Measurements from ENCODE around the gene LMF1. TPM values are rescaled to one million over a fixed set of nuclear protein-coding genes. Genes with fewer than 3 reads are reported as not detected.

Gene LMF1
- total and polyA plus RNA-seq, 8 donors, result 7.6 to 121 (median 15.8) TPM

- H3K4me1 ChIP-seq, result no peaks in the 10 kb centered on the region
- H3K27ac ChIP-seq, result no peak overlapping the region
- H3K4me3 ChIP-seq, result no peak overlapping the region
- peaks cover 7 to 80% (median 62%) of the 10 kb centered on the region in 4 donors for H3K36me3 ChIP-seq
- H3K27me3 ChIP-seq, result no peaks in the 10 kb centered on the region
- no peak for DNase-seq
- intact Hi-C loops (cut with DNase I; ENCODE audit: low total_unique reads), result no loop called here
- WGBS, 5 donors, result 93 to 98% (median 97%) methylated on average over 18 of the region's 18 CpGs
- H3K9me3 ChIP-seq, result peaks cover 0 to 7% (median 2%) of the 10 kb centered on the region in 4 donors
- TF ChIP-seq EP300 (IDR thresholded peaks at IDR 0.05) (no peak), POLR2A (IDR thresholded peaks at IDR 0.05) (no peak), POLR2AphosphoS5 (IDR thresholded peaks at IDR 0.05) (no peak), CTCF (IDR thresholded peaks at IDR 0.05) (no peak)
These were observed 42.9 kb downstream of the LMF1 start for GRCh38 chr16:927931-928330.

- Histone ChIP-seq H3K36me3 (peaks cover 7 to 79% (median 60%) of the 10 kb centered on the region in 4 donors), H3K4me1 (no peaks in the 10 kb centered on the region), H3K4me3 (no peak overlapping the region), H3K9me3 (peaks cover 0 to 7% (median 2%) of the 10 kb centered on the region in 4 donors), H3K27me3 (no peaks in the 10 kb centered on the region), H3K27ac (no peak overlapping the region)
- DNase-seq, result no peak
- 91 to 95% (median 94%) methylated on average over 15 of the region's 15 CpGs for WGBS, 5 donors
- intact Hi-C loops (cut with DNase I; ENCODE audit: low total_unique reads), result no loop called here
- TF ChIP-seq POLR2A (IDR thresholded peaks at IDR 0.05), result no peak
- TF ChIP-seq CTCF (IDR thresholded peaks at IDR 0.05), result no peak
- no peak for TF ChIP-seq POLR2AphosphoS5 (IDR thresholded peaks at IDR 0.05)
- TF ChIP-seq EP300 (IDR thresholded peaks at IDR 0.05), result no peak
These were observed 43.4 kb downstream of the LMF1 start for GRCh38 chr16:927406-927805.

GRCh38 chr16:926715-927114, 44.1 kb downstream of the LMF1 start:
- Histone ChIP-seq H3K27ac (no peak overlapping the region), H3K27me3 (no peaks in the 10 kb centered on the region), H3K36me3 (peaks cover 7 to 78% (median 56%) of the 10 kb centered on the region in 4 donors), H3K4me3 (no peak overlapping the region), H3K4me1 (no peaks in the 10 kb centered on the region), H3K9me3 (peaks cover 0 to 7% (median 2%) of the 10 kb centered on the region in 4 donors)
- TF ChIP-seq EP300 (IDR thresholded peaks at IDR 0.05), result no peak
- no peak for TF ChIP-seq POLR2A (IDR thresholded peaks at IDR 0.05)
- TF ChIP-seq CTCF (IDR thresholded peaks at IDR 0.05), result no peak
- no peak for TF ChIP-seq POLR2AphosphoS5 (IDR thresholded peaks at IDR 0.05)
- intact Hi-C loops (cut with DNase I; ENCODE audit: low total_unique reads), result no loop called here
- 89 to 100% (median 98%) methylated on average over 4 to 8 of the region's 8 CpGs for WGBS, 5 donors
- no peak for DNase-seq

- TF ChIP-seq POLR2A (IDR thresholded peaks at IDR 0.05) (no peak), CTCF (IDR thresholded peaks at IDR 0.05) (no peak), POLR2AphosphoS5 (IDR thresholded peaks at IDR 0.05) (no peak), EP300 (IDR thresholded peaks at IDR 0.05) (no peak)
- DNase-seq, result no peak
- Histone ChIP-seq H3K4me1 (peaks cover 0 to 7% (median 0%) of the 10 kb centered on the region in 4 donors), H3K36me3 (peaks cover 0 to 72% (median 42%) of the 10 kb centered on the region in 4 donors), H3K27ac (no peak overlapping the region), H3K4me3 (no peak overlapping the region), H3K9me3 (peaks cover 0 to 7% (median 2%) of the 10 kb centered on the region in 4 donors), H3K27me3 (no peaks in the 10 kb centered on the region)
- 94 to 98% (median 95%) methylated on average over 13 of the region's 13 CpGs for WGBS, 5 donors
- intact Hi-C loops (cut with DNase I; ENCODE audit: low total_unique reads), result no loop called here
These were observed 46.0 kb downstream of the LMF1 start for GRCh38 chr16:924806-925205.
